NCI-H2196 treated with DMSO at 0.1 percent for 48 hours (cell line): ENCODE results near the gene CYBA.

Experiments used
- DNase-seq: peaks from one replicate; lab custom pipeline; 2025; ENCODE audit not compliant: unreplicated experiment; lab: John Stamatoyannopoulos, UW

Gene CYBA

GRCh38 chr16:88647178-88648070, 3.4 kb downstream of the CYBA start:
- no peak for DNase-seq

GRCh38 chr16:88646345-88647034, 4.4 kb downstream of the CYBA start:
- DNase-seq = no peak

GRCh38 chr16:88645941-88646340, 4.9 kb downstream of the CYBA start:
- no peak for DNase-seq

- DNase-seq = no peak
Measured at GRCh38 chr16:88645455-88645854, 5.4 kb downstream of the CYBA start.

- no peak for DNase-seq
Measured at GRCh38 chr16:88643644-88643932, 7.3 kb downstream of the CYBA start.

- DNase-seq = no peak
Measured at GRCh38 chr16:88642881-88643643, 7.8 kb downstream of the CYBA start.

GRCh38 chr16:88640498-88641247, 10.2 kb downstream of the CYBA start:
- no peak for DNase-seq

- no peak for DNase-seq
Measured at GRCh38 chr16:88640039-88640495, 10.8 kb downstream of the CYBA start.

- no peak for DNase-seq
Measured at GRCh38 chr16:88639231-88640038, 11.4 kb downstream of the CYBA start.

GRCh38 chr16:88638323-88639230, 12.3 kb downstream of the CYBA start, which contains the start of gene IL17C:
IL17C (plus strand) TSS chr16:88638572; CDS start chr16:88638642, 70 bp downstream.
- no peak for DNase-seq

GRCh38 chr16:88636488-88637265, 14.2 kb downstream of the CYBA start:
- DNase-seq = no peak

GRCh38 chr16:88635671-88636319, 15.1 kb downstream of the CYBA start:
- DNase-seq = no peak

GRCh38 chr16:88634994-88635670, 15.7 kb downstream of the CYBA start:
- DNase-seq = no peak

GRCh38 chr16:88634141-88634993, 16.5 kb downstream of the CYBA start:
- no peak for DNase-seq

GRCh38 chr16:88633684-88634140, 17.1 kb downstream of the CYBA start:
- DNase-seq = no peak

- DNase-seq = no peak
Measured at GRCh38 chr16:88632587-88632930, 18.3 kb downstream of the CYBA start.
